HepG2 (cell line): Measurements from ENCODE around the gene TCF12.

Experiments used
- KDM5B ChIP-seq: sonication (generic); formaldehyde crosslinking; IDR thresholded peaks from 2 replicates; pipeline ENCODE4 v1.4.0; 2020; ENCODE audit warnings: missing genetic modification reagents, mild to moderate bottlenecking, borderline replicate concordance
- MAX ChIP-seq: IDR thresholded peaks from 2 replicates; pipeline ENCODE4 v1.6.1; 2012; ENCODE audit warnings: inconsistent platforms
- PATZ1 ChIP-seq: sonication (generic); formaldehyde crosslinking; IDR thresholded peaks from 2 replicates; pipeline ENCODE4 v1.4.0; 2020; ENCODE audit warnings: missing genetic modification reagents
- SRF ChIP-seq: IDR thresholded peaks from 2 replicates; pipeline ENCODE4 v1.6.1; 2011; ENCODE audit warnings: mild to moderate bottlenecking, low read depth, low read length, moderate library complexity
- ZBTB7A ChIP-seq: sonication (generic); formaldehyde crosslinking; IDR thresholded peaks from 2 replicates; pipeline ENCODE4 v1.8.0; 2022; ENCODE audit warnings: mild to moderate bottlenecking, missing genetic modification reagents
- ZNF263 ChIP-seq: sonication (generic); formaldehyde crosslinking; IDR thresholded peaks from 2 replicates; pipeline ENCODE4 v1.4.0; 2020; ENCODE audit warnings: missing genetic modification reagents
- TF ChIP-seq, protein P1 (sequence below): sonication (generic); formaldehyde crosslinking; IDR thresholded peaks from 2 replicates; pipeline ENCODE4 v1.4.0; 2020; ENCODE audit warnings: mild to moderate bottlenecking, missing genetic modification reagents

DNA sequence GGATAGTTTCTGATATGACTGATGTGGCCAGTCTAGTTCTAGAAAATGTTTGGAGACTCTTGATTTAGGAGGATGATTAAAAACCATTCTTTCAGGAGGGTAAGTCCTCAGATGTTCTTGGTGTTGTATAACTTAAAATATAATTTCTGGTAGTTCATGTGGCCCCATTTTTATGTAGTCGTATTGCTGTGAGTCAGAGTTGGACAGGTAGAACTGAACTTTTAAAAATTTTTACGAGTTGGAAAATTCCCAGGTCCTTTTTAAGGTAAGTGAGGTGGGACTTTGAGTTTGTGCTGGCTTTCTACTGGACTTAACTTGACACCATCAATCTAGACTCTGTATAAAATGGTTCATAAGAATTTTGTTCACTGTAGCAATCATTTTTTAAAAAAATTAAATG is 92.3 kb downstream of the TCF12 start:
- TF ChIP-seq ZBTB7A (CRISPR knock-in tag) (no peak), SRF (no peak), MAX (no peak), PATZ1 (CRISPR knock-in tag) (no peak), ZNF263 (CRISPR knock-in tag) (no peak), KDM5B (CRISPR knock-in tag) (no peak)
- TF ChIP-seq, protein P1, sequence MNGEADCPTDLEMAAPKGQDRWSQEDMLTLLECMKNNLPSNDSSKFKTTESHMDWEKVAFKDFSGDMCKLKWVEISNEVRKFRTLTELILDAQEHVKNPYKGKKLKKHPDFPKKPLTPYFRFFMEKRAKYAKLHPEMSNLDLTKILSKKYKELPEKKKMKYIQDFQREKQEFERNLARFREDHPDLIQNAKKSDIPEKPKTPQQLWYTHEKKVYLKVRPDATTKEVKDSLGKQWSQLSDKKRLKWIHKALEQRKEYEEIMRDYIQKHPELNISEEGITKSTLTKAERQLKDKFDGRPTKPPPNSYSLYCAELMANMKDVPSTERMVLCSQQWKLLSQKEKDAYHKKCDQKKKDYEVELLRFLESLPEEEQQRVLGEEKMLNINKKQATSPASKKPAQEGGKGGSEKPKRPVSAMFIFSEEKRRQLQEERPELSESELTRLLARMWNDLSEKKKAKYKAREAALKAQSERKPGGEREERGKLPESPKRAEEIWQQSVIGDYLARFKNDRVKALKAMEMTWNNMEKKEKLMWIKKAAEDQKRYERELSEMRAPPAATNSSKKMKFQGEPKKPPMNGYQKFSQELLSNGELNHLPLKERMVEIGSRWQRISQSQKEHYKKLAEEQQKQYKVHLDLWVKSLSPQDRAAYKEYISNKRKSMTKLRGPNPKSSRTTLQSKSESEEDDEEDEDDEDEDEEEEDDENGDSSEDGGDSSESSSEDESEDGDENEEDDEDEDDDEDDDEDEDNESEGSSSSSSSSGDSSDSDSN (CRISPR knock-in tag), result no peak
